NCI-H146 (cell line): Measurements from ENCODE around the gene NCAPD3.
"Not testable (repeated sequence)": the region's sequence is repeated elsewhere in the genome, so short reads cannot be mapped to it uniquely, and the experiment has no call there.

ENCODE experiments used
- DNase-seq: peaks from one replicate; lab custom pipeline; 2025; lab: John Stamatoyannopoulos, UW

The NCAPD3 gene

DNA sequence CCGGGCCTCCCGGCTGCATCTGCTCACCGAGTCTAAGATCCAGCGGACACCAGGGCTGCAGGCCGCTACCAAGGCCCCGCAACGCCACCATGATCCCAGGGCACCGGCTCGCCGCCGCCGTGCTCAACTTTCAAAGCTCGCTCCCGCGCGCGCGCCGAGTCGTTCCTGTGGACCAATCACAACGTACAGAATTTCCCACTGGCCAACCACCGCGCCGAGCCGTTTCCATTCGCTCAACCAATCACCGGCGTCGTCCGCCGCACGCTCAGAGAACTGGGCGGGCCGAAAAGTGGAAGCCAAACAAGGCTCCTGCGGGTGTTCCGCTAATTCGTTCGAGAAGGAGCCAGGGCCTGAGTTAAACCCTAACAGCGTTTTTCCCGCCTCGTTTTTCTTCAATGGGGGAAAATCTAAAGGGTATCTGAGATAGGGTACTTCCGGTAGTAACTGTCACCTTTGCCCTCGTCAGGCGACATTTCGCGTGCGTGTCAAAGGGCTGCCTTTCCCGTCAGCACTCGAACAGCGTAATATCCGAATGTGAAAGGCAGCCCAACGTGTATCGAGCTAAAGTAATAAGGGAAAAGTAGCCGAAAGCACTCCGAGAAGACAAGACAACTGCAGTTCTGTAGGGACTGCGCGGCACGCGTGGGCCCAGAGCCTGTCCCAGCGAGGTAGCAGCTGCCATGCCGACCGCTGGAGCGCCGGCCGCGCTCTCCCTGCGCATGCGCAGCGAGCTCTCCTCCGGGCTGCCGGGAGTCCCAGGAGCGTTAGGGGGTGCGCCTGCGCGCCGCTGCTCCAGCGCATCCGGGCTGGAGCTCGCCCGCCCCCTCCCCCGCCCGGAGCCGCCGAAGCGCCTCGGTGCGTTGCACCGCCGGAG, at the start of gene NCAPD3, which contains the start of gene VPS26B:
NCAPD3 (minus strand) TSS at position 132 of the 874 bp plus-strand sequence; CDS start at position 91, 41 bp downstream.
VPS26B (plus strand) TSS at position 836 of the 874 bp plus-strand sequence. CDS start 452 bp downstream, outside the sequence.
- peak; percentile 95 for DNase-seq

DNA sequence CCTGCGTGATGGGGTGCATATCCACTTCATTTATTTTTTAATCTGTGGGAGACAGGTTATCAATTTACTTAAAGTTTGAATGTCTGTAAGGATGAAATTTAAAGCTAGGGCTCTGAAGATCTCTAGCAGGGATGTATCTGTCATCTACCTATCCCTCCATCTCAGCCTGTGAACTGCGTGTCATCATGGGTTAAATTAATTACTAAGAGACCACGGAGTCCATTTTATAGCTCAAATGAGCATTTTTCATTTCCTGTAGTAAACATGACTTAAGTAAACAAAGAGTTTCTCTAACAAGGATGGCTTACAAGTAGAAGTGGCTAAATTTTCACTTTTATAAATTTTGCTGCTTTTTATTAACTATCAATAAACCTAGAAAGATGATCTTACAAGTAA, 49.5 kb upstream of the NCAPD3 start:
- DNase-seq: no peak

- peak; percentile 64 for DNase-seq
These were observed 48.9 kb upstream of the NCAPD3 start for GRCh38 chr11:134272381-134273316.

GRCh38 chr11:134271978-134272377, 48.2 kb upstream of the NCAPD3 start:
- DNase-seq: no peak

DNA sequence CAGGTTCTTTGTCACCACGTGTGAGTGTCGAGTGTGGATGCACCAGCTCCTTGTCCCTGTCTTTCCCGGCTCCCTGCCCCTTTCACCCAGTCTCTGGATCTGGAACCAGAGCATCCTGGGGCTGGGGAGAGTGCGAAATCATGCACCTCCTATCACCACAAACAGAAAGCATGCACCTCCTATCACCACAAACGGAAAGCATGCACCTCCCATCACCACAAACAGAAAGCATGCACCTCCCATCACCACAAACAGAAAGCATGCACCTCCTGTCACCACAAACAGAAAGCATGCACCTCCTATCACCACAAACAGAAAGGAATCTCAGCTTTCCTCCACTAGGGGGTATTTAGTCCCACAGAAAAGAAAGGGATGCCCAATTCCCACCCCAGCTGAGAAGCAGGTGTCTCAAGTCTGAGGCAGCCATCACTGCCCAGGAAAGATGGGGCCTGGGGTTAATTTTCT, 46.5 kb upstream of the NCAPD3 start:
- DNase-seq: peak; percentile 39

GRCh38 chr11:134267966-134268365, 44.2 kb upstream of the NCAPD3 start:
- no peak for DNase-seq

DNA sequence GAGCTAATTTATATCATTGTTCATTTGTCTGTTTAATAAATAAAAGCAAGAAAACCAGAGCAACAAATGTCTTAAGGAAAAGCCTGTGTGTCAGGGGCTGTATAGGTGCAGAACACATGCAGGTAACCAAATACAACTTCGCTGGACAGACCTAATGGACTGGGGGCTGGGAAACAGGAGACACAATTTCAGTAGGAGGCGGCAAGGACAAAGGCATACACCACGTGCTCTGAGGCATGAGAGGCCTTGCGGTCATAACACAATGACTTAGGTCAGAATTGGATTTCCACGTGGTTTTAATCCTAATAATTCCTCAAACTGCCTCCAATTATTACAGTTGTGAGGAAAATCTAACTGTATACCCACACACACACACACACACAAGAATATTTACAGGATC, 43.7 kb upstream of the NCAPD3 start:
- no peak for DNase-seq

GRCh38 chr11:134266841-134267251, 43.1 kb upstream of the NCAPD3 start:
- DNase-seq: no peak

DNA sequence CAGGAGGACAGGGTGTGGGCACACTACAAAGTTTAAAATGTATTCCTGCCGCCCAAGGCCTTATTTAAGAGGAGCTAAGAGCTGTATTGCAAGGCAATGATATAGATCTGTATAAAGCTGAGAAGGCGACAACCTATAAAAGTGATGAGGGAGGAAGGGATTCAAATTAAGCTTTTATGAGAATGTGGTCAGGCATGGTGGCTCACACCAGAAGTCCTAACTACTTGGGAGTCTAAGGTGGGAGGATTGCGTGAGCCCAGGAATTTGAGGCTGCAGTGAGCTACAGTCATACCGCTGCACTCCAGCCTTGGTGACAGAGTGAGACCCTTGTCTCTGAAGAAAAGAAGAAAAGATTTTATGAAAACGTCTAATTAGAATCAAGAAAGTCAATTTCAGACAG, 42.7 kb upstream of the NCAPD3 start:
- DNase-seq: no peak

DNA sequence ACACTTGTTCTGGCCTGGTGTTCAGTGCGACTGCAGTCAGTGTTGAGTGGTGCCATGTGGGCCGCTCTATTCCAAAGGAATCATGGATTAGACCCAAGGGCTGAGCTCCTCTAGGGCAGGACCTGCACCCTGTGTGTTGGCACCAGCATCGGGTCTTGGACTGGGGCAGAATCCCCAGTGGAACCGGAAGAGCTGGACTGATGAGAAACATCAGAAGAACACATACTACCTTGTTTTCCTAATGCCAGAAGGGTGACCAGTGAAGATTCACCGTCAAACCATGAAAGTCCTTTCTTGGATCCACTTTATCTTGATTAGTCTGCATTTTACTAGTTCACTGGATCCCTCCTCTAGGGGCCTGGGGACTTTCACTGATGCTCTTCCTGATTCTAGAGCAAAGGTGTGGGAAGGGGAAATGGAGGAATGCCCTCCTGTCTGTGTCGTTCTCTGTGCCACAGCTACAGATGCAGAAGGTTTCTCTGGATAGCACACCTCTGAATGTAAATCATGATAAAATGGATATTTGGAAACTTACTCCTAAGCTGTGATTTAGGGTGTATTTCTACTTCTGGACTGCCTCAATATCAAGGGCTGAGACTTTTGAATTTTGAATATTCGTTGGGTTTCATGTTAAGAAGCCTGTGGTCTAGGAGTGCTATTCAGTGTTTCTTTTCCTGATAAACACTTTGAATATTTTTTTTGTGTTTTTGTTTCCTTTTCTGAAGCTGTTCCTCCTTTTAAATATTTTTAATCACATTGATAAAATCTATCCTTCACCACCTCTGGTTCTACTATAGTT, 41.4 kb upstream of the NCAPD3 start:
- no peak for DNase-seq

DNA sequence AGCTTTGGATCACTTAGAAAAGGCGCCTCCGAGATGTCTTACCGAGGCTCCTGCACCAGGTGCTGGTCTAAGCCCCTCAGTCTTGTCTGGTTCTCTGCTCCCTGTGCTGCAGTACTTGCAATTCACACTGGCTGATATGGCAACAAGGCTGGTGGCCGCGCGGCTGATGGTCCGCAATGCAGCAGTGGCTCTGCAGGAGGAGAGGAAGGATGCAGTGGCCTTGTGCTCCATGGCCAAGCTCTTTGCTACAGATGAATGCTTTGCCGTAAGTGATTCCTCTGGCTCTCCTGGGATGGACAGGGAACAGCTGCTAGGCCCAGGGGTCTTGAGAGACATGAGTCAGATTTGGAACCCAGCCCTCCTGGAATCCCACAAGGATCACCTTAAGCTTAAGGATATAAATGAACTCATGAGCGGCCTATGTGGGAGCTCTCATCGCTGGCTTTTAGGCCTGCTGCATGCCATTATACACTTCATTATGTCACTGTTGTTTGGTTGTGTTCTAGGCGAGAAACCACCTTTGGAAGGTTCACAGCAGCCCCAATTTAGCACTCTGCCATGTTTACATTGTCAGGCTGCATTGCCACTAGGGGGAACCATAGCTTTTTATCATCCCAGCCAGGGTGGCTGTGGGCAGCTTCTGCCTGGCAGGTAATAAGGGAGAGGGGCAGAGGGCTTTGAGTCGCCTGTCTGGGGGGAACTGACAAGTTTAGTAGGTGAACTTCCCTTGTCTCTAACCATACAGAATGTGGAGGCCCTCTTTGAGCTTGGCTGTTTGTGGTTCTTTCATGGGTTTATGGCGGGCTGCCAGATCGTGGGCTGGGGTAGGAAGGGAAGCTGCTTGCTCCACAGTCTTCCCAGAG, 38.1 kb upstream of the NCAPD3 start:
- DNase-seq: peak; percentile 35

- no peak for DNase-seq
These were observed 37.2 kb upstream of the NCAPD3 start for GRCh38 chr11:134260983-134261382.

DNA sequence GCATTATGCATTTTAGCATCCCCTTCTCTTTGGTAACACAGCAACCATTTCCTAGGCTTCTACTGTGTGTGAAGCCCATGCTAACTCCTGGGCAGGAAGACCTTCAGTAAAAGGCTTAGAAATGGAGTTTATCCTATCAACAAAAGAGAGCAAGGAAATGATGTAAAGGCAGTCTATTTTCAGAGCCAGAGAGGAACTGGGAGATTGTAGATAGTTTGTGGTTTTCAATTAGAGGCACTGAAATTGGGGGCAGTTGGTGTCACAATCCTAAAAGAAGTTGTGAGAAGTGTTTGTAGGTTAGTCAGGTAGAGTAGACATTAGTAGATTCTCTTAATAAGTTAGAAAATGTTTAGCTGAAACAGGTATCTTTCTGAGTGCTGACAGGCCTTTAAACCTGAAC, 36.7 kb upstream of the NCAPD3 start:
- DNase-seq: no peak

DNA sequence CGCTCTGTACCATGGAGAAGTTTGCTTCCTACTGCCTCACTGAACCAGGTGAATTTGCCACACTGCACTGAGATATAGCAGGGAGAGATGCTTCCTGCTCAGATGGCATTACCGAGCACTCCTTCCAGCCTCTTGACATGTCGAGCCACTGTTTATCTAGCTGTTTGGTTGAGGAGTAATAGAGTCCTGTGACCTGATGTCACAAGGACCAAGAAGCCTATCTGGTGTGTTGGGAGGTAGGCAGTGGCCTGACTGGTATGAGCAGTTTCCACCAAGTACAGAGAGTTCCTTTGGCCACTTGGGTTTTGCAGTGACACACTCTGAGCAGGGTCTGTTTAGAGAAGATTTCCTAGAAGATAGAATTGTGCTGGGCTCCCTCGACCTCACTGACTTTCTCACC, 34.8 kb upstream of the NCAPD3 start:
- DNase-seq: no peak

- DNase-seq: no peak
These were observed 33.3 kb upstream of the NCAPD3 start for GRCh38 chr11:134257101-134257500.

DNA sequence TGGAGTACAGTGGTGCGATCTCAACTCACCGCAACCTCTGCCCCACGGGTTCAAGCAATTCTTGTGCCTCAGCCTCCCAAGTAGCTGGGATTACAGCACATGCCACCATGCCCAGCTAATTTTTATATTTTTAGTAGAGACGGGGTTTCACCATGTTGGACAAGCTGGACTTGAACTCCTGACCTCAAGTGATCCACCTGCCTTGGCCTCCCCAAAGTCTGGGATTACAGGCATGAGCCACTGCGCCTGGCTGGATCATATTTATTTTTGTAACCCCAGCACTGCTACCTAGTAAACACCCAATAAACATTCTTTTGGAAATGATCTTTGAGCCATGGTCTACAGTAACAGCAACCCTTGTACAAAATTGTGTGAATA, 31.4 kb upstream of the NCAPD3 start:
- not testable (repeated sequence) for DNase-seq

- no peak for DNase-seq
These were observed 30.8 kb upstream of the NCAPD3 start for GRCh38 chr11:134254433-134255183.

DNA sequence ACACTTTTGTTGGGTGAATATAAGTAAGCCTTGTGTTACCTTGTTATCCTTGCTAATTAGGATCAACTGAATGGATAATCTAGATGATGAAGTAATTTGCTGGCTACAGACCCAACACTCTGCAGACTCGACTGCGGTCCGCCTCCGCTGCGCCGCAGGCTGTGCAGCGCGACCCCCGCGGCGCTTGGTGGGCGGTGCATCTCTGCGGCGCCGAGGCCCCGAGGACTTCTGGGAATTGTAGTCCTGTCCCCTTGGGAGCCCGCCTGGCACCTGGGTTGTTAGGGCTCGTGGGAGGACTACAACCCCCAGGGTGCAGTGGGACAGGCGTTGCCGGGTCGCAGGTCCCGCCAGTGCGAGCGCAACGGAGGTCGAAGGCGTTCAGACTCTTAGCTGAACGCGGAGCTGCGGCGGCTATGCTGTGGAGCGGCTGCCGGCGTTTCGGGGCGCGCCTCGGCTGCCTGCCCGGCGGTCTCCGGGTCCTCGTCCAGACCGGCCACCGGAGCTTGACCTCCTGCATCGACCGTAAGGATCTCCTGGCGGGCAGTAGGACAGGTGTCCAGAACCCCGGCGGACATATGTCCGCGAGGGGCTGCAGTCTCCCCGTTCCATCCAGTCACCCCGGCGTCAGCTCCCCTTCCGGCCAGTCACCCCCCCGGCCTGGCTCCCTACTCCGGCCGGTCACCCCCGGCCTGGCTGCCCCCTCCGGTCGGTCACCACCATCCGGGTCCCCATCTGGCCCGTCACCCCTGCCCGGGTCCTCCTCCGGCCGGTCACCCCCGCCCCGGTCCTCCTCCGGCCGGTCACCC, 29.6 kb upstream of the NCAPD3 start, which contains the start of the genes ACAD8 and THYN1:
ACAD8 (plus strand) TSS at position 381 of the 806 bp plus-strand sequence; CDS start at position 414, 33 bp downstream.
THYN1 (minus strand) TSS at position 165 of the 806 bp plus-strand sequence. CDS start 470 bp downstream, outside the sequence.
- peak; percentile 98 for DNase-seq
